Activated gamma-delta T cell (primary cell): ENCODE measurements around the gene PDIA2.
"Not testable (repeated sequence)": the region's sequence is repeated elsewhere in the genome, so short reads cannot be mapped to it uniquely, and the experiment has no call there.

Experiments used
- DNase-seq: peaks from one replicate; lab custom pipeline; 2025; lab: John Stamatoyannopoulos, UW

Gene PDIA2

DNA sequence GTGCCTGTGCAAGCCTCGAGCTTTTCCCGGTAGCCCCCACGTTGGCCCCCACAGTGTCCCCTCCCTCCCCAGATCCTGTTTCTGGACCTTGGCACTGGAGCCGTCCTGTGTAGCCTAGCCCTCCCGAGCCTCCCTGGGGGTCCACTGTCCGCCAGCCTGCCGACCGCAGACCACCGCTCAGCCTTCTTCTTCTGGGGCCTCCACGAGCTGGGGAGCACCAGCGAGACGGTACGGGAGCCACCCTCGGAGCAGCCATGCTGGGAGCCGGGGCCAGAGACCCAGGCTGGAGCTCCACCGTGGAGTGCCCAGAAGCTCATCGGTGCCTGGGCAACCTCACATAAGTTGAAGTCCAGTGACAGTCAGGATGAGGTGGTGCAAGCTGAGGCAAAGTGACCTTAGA is 19.0 kb upstream of the PDIA2 start:
- no peak for DNase-seq

DNA sequence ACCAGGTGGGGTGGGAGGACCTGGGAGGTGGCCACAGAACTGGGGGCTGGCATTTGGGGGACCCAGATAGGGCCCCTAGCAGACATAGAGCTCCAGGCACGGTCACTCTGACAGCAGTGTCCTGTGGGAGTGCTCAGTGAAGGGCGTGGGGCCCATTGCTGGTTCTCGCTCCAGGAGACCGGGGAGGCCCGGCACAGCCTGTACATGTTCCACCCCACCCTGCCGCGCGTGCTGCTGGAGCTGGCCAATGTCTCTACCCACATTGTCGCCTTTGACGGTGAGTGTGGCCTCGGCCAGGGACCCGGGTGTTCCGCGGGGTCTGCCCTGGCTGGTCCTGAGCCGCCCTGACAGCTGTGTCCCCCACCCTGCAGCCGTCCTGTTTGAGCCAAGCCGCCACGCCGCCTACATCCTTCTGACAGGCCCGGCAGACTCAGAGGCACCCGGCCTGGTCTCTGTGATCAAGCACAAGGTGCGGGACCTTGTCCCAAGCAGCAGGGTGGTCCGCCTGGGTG is 18.5 kb upstream of the PDIA2 start:
- no peak for DNase-seq

DNA sequence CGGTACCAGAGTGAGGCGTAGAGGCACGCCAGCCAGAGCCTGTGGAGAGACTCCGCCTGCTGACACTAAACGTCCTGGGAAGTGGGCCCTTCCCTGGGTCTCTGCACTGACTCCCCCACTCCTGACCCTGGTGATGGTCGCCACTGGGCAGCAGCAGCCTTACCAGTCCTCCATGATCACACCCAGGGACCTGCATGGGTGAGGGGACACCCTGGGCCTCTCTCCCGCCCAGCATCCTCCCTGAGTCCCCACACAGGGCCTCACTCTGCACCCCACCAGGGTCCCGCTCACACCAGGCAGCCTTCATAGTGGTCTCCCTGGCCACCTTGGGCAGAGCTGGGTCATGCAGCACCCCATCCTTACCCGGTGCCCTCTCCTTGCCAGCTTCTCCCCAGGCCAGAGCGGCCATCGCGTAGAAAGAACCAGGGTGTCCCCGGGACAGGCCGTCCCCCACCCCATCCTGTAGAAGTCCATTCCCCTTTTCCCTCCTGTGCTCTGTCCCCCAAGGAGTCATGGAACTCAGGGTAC is 17.9 kb upstream of the PDIA2 start:
- DNase-seq = no peak

DNA sequence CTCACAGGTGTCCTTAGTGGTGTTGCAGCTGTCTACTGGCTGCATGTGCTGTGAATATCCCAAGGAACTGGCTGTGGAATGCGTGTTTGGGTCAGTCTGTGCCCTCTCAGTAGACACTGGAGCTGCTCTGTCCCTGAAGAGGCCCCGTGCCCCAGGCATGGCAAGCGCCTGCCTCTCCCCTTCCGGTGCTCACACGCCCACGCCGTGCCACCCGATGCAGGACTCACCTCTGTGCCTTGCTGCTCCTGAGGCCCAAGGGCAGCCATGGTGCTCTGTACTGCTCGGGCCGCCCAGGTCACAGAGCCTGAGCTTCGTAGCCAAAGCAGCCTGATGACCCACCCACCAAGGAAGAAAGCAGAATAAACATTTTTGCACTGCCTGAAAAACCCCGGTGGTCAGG is 17.3 kb upstream of the PDIA2 start:
- no peak for DNase-seq

DNA sequence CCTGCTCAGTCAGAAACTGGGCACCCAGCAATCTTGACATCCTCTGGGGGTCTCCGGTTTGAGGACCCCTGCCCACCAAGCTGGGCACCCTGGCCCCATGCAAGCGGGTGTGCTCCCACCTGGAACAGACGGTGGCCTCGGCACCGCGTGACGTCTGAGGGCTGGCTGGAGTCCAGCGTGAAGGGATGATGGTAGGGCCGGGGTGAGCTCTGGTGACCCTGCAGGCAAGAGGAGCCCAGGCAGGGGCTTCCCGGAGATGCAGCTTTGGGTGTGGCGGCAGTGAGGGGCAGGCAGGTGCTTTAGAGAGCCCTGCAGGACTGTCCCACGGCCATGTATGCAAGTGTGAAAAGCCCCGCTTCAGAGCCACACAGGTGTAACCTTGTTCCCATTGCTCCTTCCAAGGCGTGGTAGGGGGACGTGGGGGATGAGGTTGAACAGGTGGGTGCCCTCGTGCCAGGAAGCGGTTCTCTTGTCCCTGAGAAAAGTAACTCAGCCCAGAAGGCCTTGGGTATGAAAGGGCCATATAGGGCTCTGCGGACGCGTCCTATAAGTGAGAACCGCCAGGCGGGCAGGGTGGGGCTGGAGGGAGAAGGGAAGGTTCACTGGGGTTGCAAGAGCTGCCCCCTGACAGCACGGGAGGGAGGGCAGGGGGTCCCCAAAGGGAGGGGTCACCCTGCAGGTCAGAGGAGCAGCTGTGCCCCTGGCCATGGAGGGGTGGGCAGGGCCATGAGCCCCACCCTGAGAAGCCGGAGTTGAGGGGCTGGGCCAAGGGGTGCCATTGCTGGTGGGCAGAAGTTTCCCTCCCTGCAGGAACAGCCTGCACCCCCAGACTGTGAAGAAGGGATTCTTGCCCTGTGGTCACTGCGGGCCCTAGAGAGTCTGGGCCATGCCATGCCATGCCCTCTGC is 16.5 kb upstream of the PDIA2 start:
- no peak for DNase-seq

DNA sequence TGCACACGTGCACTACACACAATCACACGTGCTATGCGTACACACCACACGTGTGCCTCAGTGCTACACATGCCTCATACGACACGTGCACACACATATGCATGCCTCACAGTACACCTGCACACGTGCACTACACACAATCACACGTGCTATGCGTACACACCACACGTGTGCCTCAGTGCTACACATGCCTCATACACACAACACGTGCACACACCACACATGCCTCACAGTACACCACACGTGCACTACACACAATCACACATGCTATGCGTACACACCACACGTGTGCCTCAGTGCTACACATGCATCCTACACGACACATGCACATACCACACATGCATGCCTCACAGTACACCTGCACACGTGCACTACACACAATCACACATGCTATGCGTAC is 15.4 kb upstream of the PDIA2 start:
- not testable (repeated sequence) for DNase-seq

DNA sequence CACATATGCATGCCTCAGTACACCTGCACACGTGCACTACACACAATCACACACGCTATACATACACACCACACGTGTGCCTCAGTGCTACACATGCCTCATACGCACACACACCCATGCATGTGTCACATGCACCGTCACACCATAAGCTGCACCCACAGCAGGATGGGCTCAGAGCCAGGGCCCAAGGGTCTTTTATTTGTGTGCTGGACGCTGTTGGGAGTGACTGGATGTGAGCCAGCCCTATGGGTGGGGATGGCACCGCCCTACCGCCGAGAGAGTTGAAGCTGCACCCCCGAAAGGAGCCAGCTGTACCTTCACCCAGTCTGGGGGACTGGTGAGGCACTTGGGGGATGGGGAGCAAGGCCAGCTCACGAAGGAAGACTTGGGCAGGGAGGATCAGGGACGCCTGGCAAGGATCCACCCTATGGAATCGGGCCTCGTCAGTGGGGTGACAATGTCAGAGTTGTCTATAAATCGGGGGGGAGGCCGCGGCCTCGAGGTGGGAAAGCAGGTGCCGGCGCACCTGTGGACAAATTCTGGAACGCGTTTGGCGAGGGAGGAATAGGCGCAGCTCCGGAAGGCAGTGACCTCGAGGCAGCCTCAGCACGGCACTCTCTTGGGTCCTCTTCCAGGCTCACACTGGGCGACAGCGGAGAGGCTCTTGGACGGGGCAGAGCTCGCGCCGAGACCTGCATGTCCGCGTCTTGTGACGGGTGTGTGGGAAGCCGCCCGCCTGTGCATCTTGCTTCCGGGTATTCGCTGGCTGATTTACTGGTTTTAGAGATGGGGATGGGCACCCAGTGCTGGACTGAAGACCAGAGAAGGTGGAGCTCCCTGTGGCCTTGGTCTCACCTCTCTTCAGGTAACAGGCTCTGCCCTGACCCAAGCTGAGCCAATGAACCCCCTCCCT is 14.6 kb upstream of the PDIA2 start:
- DNase-seq = no peak

DNA sequence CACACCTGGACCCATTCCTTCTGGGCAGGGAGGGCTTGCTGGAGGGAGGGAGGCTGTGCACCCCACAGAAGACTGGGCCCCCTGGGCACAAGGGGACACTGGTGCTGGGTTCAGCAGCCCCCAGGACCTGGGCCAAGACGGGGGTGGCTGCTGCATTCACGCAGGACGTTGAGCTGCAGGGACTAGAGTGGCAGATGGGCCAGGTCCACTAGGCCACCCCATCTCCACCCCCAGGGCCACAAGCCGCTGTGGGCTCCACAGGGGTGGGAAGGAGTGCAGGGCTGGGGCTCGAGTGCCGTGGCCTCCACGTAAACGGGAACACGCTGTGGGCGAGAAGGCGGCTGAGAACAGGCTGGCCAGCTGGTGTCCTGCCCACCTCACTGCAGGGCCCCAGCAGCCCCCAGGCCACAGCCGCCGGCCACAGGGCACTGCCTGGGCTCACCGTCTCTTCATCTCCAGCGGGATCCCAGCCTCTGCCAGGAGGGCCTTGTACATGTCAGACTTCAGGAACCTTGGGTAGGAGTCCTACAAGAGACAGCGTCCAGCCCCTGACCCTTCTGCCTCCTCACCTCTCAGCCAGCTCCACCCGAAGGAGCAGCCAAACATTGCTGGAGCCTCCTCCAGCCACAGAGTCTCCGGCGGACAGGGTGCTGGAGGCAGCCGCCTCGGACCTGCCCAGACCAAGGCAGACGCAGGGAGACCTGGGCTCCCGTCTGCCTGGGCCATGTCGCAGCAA is 13.7 kb upstream of the PDIA2 start:
- DNase-seq = no peak

DNA sequence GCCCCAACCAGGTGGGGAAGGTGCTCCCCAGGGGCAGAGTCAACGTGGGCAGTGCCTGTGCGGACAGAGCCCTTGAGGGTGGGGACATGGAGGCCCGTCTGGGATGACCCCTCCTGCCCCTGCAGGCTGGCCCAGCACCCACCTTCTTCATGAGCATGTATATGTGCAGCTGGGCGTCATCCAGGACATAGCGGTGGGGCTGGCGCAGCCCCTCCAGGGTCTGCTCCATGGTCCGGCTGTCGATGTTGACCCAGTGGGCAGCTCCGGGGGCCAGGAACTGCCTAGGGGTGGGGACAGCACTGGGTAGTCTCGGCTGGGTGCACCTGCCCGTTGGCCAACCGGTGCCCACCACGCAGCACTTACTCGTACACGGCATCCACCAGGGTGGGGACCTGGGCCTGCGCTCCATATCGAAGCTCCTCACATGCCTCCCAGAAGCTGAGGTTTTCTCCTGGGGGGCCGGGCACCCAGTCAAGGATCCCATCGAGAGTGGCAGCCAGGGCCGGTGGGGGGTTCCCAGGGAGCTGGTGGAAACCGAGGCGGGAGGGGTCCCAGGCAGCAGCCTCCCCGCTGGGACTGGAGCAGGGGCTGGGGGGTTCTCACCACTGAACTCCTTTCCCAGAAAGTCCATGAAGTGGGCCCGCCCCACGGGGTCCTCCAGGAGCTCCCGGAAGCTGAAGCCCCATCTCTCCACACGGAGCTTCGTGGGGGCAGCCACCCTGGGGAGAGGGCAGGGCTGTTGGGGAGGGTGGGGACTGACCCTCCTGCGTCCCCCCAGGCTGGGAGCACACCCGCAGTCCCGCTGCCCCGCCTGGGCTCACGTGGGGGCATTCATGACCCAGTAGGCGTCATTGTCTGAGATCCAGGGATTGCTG is 12.3 kb upstream of the PDIA2 start:
- no peak for DNase-seq

DNA sequence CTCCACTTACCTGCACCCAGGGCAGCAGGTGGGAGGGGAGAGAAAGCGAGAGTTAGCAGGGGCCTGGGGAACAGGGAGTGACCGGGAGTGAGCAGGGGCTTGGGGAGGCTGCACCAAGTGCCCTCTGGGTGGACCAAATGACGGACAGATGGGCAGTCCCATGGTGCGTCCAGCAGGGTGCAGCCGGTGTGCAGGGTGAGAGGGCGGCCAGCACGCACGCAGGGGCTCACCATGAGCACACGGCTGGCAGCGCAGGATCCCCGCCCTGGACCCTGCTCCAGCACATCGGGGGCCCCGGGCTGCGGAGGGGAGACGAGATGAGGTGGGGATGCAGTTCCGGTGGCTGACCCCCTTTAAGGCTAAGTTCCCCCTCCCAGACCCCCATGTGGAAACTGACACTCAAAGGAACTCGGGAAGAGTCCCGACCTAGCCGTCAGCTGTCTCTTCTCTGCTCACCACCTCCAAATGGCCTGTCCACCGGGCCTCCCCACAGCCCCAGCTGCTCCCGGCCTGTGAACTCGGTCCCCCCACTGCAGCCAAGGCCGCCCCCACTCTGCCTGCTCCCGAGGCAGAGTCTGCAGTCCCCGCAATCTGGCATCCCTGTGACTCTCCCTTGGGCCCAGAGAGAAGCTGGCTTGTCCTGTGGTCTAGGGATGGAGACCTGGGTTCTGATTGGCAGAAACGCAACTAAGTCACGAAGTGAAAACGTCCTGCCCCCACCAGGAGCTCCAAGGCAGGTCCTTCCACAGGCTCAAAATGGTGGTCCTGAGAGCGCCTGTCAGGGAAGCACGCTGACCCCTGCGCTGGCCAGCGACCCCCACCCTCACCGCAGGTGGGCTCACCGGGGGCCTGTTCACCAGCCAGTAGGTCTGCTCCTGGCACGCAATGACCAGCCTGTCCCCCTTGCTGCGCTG is 10.1 kb upstream of the PDIA2 start:
- DNase-seq = no peak

DNA sequence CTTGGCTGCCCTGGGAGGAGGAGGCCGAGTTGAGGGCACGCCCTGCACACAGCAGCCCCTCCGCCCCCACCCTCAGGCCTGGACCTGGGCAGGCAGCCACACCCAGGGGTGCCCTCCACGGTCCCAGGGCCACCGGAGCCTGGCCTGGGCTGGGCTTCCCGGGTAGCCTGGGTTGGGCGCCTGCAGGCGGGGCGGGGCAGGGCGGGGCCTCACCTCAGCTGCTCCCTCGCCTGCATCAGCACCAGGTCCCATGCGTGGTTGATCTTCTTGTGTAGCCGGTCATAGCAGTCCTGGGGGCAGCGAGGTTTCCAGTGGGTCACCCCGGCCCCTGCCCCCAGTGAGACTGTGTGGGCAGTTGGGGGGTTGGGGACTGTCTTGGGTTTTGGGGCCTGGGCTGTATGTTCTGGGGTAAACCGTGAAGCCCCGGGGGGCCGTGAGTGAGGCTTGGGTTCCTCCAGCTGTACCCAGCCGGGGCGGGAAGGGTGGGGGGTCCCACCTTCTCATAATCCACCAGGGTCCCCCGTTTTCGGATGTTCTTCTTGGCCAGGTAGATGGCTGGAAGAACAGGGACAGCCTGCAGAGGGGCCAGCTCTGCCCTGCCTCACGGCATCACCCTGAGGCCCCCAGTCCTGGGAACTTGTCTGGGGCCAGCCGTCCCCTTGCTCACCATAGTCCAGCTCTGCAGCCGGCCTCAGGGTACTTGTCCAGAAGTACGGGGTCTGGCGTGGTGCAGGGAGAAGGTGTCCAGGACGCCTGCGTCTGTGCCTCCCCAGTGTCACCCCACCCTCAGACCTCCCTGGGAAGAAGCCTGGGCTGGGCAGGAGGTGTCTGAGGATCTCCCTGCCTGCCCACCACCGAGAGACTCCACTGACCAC is 9.2 kb upstream of the PDIA2 start:
- no peak for DNase-seq

DNA sequence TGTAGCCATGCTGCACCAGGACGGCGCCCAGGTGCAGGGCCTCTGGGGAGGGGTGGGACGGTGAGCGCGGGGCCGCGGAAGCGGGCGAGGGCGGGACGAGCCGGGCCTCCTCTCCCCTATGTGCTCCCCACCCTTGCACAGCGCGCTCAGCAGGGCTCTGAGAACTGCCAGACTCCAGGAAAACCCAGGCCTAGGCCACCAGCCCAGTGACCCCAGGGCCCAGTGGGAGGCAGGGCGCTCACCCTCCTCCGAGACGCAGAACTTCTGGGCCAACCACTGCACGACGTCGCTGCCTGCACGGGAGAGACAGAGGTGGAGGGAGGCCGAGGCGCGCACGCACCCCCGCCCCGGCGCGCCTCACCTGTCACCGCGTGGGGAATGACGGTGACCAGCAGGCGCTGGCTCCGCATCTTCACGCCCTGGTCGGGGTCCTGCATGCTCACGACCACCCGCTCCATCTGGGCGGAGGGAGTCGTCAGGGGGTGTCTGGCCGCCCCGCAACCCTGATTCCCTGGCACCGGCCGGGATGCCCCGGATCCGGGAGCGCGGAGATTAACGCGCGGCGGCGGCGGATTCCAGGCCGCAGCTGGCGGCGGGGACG is 7.8 kb upstream of the PDIA2 start:
- no peak for DNase-seq

DNA sequence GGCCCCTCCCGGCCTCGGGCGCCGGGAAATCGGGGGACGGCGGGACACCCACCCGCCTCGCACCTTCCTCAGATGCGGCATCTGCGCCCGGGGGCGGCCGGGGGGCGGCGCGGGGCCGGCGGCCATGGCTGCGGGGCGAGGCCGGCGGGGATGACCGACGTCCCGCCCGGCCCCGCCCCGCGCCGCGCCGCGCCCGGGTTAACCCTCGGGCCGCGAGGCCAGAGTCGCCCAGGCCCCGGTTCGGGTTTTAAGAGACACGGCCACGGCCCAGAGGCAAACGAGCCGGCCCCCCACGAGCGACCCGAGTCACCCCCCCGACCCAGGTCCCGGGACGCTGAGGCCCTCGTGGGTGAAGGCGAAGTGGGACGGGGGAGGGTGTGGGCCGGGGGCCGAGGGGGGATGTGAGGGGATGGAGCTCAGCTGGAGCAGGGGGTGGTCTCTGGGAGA is 7.2 kb upstream of the PDIA2 start, which contains the start of gene RGS11:
Gene RGS11, minus strand, starts transcription at position 159 of the 447 bp plus-strand sequence. Its CDS starts 33 bp downstream, at position 126.
- no peak for DNase-seq

DNA sequence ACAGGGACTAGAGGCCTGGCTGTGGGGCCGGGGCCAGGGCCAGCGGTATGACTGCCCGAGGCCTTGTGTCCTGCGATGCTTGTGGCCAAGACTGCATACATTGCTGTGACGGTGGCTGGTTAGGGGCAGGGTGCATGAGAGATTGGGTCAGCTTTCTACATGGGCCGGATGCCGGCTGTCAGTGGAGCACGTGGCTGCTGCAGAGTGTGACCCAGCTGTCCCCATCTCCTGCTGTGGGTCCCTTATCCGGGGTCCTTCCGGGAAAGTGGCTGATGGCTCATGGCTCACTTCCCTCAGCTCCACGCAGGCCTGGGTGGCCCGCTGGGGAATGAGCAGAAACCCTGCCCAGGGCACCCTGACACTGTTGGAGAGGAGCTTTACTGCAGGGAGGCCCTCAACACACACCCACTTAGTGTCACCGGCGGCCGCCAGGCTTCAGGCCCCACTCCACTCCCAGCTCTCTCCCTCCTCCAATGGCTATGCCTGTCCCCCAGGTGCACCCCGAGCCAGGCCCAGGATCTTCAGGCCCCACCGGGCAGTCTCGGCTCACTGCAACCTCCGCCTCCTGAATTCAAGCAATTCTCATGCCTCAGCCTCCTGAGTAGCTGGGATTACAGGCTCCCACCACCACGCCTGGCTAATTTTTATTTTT is 6.4 kb upstream of the PDIA2 start:
- no peak for DNase-seq

DNA sequence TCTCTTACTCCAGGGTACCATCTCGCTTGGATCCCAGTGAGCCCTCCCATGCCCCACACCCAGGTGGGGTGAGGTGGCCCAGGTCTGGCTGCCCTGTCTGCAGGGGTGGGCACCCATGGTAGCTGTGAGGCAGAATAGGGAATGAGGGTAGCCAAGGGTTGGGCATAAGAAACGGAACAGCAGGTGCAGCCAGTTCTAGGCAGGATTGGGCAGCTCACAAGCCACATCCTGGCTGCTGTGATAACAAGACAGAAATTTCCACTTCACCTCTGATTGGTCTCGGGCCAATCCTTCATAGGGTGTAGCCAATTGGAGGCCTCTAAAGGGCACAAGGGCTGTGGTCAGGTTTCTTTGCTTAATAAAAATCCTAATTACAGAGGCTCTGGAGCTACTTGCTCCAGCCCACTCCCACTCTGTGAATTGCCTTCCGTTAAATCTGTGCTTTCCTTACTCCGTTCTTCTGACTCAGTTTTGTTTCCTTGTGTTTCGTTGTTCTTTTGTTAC is 4.0 kb upstream of the PDIA2 start:
- DNase-seq = no peak

DNA sequence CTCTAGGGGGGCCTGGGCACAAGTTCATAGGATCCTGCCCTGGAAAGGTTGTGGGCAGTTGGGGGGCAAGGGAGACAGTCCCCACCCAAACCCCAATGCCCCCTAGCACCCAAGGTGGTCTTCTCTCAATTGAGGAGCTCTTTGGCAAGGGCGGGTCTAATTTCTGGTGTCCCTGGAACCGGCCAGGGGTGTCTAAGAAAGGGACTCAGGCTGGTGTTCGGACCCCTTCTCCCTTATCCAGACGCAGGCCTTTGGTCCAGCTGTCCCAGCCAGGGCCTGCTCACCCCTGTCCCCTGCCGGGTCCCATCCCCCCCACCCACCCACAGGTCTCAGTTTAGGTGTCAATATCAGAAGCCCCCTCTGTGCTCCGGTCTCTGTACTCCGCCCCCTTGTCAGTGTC is 3.4 kb upstream of the PDIA2 start:
- DNase-seq = no peak

DNA sequence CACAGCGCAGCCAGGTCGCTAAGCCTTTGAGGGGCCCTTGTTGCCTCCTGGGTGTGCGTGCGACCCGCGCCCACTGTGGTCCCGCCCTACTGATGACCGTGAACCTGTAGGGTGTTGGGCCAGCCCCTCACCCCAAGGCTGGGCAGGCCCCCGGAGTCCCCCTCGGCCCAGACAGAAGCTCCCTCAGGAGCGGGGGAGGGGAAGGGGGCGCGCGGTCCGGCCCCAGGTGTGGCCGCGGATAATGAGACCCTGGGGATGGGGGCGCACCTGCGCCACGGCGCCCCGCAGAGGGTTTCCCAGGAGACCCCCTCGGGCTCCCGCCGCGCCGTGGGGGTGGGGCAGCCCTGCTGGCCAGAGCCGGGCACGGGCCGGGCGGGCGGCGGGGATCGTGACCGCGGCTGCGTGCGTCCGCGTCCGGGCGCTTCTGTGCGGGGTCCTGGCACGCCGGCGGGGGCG is 2.9 kb upstream of the PDIA2 start:
- no peak for DNase-seq
